GM12878 (cell line): ENCODE data around the gene PGGT1B. TPM values are rescaled to one million over a fixed set of nuclear protein-coding genes. Genes with fewer than 3 reads are reported as not detected.
A peak's percentile ranks its signal among the peaks of the same experiment; 100 is the strongest.

Experiments
- ATAC-seq: fragments of 200-7000 bp; cut with Tn5 transposase; 3 replicates; pipeline ENCODE4 v1.9.1; 2020; ENCODE audit warnings: mild to moderate bottlenecking, moderate library complexity
- BruUV-seq: library from RNA; stranded (reverse); fragments of 400-500 nt; replicated peaks from 2 replicates; lab custom pipeline; 2021; lab: Mats Ljungman, UMichigan
- CTCF ChIA-PET: fragments of 300-600 bp; sonication (Branson Sonifier 250); formaldehyde crosslinking; extraction: SDS; loops from one replicate; lab custom pipeline; 2021; ENCODE audit warnings: inconsistent platforms; lab: Yijun Ruan, JAX
- POLR2A ChIA-PET: fragments of 350-600 bp; formaldehyde crosslinking; extraction: SDS; loops from one replicate; lab custom pipeline; 2021; ENCODE audit warnings: inconsistent platforms; lab: Charles Lee
- RAD21 ChIA-PET: fragments of 300-600 bp; sonication (Branson Sonifier 250); formaldehyde crosslinking; loops from one replicate; lab custom pipeline; 2023; ENCODE audit warnings: antibody characterized with exemption; ENCODE audit not compliant: unreplicated experiment; lab: Charles Lee
- SMC1A ChIA-PET: fragments of 300-600 bp; sonication (Branson Sonifier 250); formaldehyde crosslinking; loops from one replicate; lab custom pipeline; 2023; ENCODE audit not compliant: unreplicated experiment, uncharacterized antibody; lab: Charles Lee
- DNase-seq: peaks from one replicate; pipeline ENCODE4 v3.0.0-alpha.2; 2011; ENCODE audit warnings: low read depth, low spot score
- FAIRE-seq: peaks from 3 replicates; lab custom pipeline; 2011; peaks lifted over from hg19 to GRCh38; lab: Jason Lieb, UNC
- H2AFZ ChIP-seq: 2 replicates; pipeline ENCODE4 v1.6.0; 2011; ENCODE audit warnings: low read depth, low read length, control low read depth; ENCODE audit not compliant: control insufficient read depth
- H3K27ac ChIP-seq: 2 replicates; pipeline ENCODE4 v1.5.1; 2011; ENCODE audit warnings: control low read depth; ENCODE audit not compliant: control insufficient read depth, insufficient read depth
- H3K27me3 ChIP-seq, 2 experiments: replicated peaks in 1 of 2; 2 replicates each; pipeline versions ENCODE4 v1.6.0 to v1.6.1; 2011; ENCODE audit warnings: low read length in 1 of 2; ENCODE audit not compliant: control insufficient read depth in 2 of 2, insufficient read depth in 2 of 2
- H3K36me3 ChIP-seq, 2 experiments: 2 replicates each; pipeline ENCODE4 v1.5.1; 2011; ENCODE audit warnings: low read length in 1 of 2; ENCODE audit not compliant: control insufficient read depth in 2 of 2, insufficient read depth in 2 of 2
- H3K4me1 ChIP-seq: 2 replicates; pipeline ENCODE4 v1.6.1; 2011; ENCODE audit warnings: mild to moderate bottlenecking, low read length, moderate library complexity, mixed read lengths; ENCODE audit not compliant: control insufficient read depth, insufficient read depth
- H3K4me2 ChIP-seq: 2 replicates; pipeline ENCODE4 v1.6.0; 2011; ENCODE audit warnings: control low read depth; ENCODE audit not compliant: control insufficient read depth, insufficient read depth
- H3K4me3 ChIP-seq: fragments of 200-600 bp; sonication (generic); 2 replicates; pipeline ENCODE4 v1.5.1; 2016
- H3K79me2 ChIP-seq: 2 replicates; pipeline ENCODE4 v1.6.0; 2011; ENCODE audit warnings: low read length; ENCODE audit not compliant: control insufficient read depth, insufficient read depth
- H3K9ac ChIP-seq: 2 replicates; pipeline ENCODE4 v1.8.0; 2011; ENCODE audit warnings: low read length, control low read depth, mixed read lengths; ENCODE audit not compliant: control insufficient read depth, insufficient read depth
- H3K9me3 ChIP-seq: replicated peaks from 3 replicates; pipeline ENCODE4 v1.5.1; 2011; ENCODE audit warnings: mild to moderate bottlenecking, low read length; ENCODE audit not compliant: control insufficient read depth, insufficient read depth
- H4K20me1 ChIP-seq: 2 replicates; pipeline ENCODE4 v1.6.0; 2011; ENCODE audit not compliant: control insufficient read depth, insufficient read depth
- ATF2 ChIP-seq: IDR thresholded peaks from 2 replicates; pipeline ENCODE4 v1.6.1; 2012; ENCODE audit warnings: low read length, inconsistent platforms
- BRCA1 ChIP-seq: IDR thresholded peaks from 2 replicates; pipeline ENCODE4 v1.6.1; 2011; ENCODE audit warnings: low read depth, low read length, improper control_type of control experiment
- ESRRA ChIP-seq: IDR thresholded peaks from 2 replicates; pipeline ENCODE4 v1.6.1; 2012; ENCODE audit warnings: mild to moderate bottlenecking, low read length, improper control_type of control experiment
- HDAC2 ChIP-seq: fragments of 200-600 bp; sonication (generic); IDR thresholded peaks from 2 replicates; pipeline ENCODE4 v1.6.1; 2017
- IKZF2 ChIP-seq, 2 experiments: fragments of 450-650 bp; IDR thresholded peaks; 2 replicates each; pipeline ENCODE4 v1.6.1; 2017; ENCODE audit warnings: mild to moderate bottlenecking in 2 of 2, moderate library complexity in 2 of 2
- LARP7 ChIP-seq: fragments of 450-650 bp; IDR thresholded peaks from 2 replicates; pipeline ENCODE4 v1.6.1; 2017; ENCODE audit warnings: mild to moderate bottlenecking
- NBN ChIP-seq: fragments of 450-650 bp; IDR thresholded peaks from 2 replicates; pipeline ENCODE4 v1.6.1; 2016
- NFYA ChIP-seq: IDR thresholded peaks from 2 replicates; pipeline ENCODE4 v1.6.1; 2011; ENCODE audit warnings: low read depth, mild to moderate bottlenecking, low read length, improper control_type of control experiment, borderline replicate concordance
- NFYB ChIP-seq: IDR thresholded peaks from 2 replicates; pipeline ENCODE4 v1.6.1; 2011; ENCODE audit warnings: low read depth, mild to moderate bottlenecking, low read length, improper control_type of control experiment, moderate library complexity; ENCODE audit not compliant: insufficient read depth
- NR2C1 ChIP-seq: fragments of 450-650 bp; IDR thresholded peaks from 2 replicates; pipeline ENCODE4 v1.6.1; 2017; ENCODE audit warnings: antibody characterized with exemption, mild to moderate bottlenecking, moderate library complexity
- NR2F1 ChIP-seq: fragments of 450-650 bp; conservative IDR thresholded peaks from 2 replicates; pipeline ENCODE4 v1.6.1; 2017; ENCODE audit warnings: mild to moderate bottlenecking
- RB1 ChIP-seq: fragments of 450-650 bp; formaldehyde crosslinking; IDR thresholded peaks from 2 replicates; pipeline ENCODE4 v1.6.1; 2017; ENCODE audit warnings: mild to moderate bottlenecking, borderline replicate concordance
- RELA ChIP-seq: fragments of 450-650 bp; IDR thresholded peaks from 2 replicates; pipeline ENCODE4 v1.8.0; 2014; ENCODE audit warnings: borderline replicate concordance; ENCODE audit not compliant: partially characterized antibody
- RUNX3 ChIP-seq: IDR thresholded peaks from 2 replicates; pipeline ENCODE4 v1.6.1; 2012; ENCODE audit warnings: low read length, inconsistent platforms
- SPI1 ChIP-seq: IDR thresholded peaks from 2 replicates; pipeline ENCODE4 v1.6.1; 2011; ENCODE audit warnings: low read depth, mild to moderate bottlenecking, low read length, moderate library complexity, borderline replicate concordance; ENCODE audit not compliant: insufficient read depth
- TAF1 ChIP-seq: IDR thresholded peaks from 2 replicates; pipeline ENCODE4 v1.6.1; 2011; ENCODE audit warnings: mild to moderate bottlenecking, low read depth, low read length, borderline replicate concordance
- WGBS: methylation state at CpG from one replicate; pipeline ENCODE4 v1.1.6; 2016; ENCODE audit warnings: low lambda C conversion rate; ENCODE audit not compliant: insufficient replicate concordance, insufficient coverage; ENCODE audit errors: missing lambda C conversion rate; 5-methylcytosine and 5-hydroxymethylcytosine counted together
- in situ Hi-C: fragments of 300-500 bp; cut with MboI; formaldehyde crosslinking; loops from 9 replicates; pipeline ENCODE4 v1.14.3; 2018; ENCODE audit warnings: mixed read lengths
- intact Hi-C: fragments of 100-400 bp; cut with micrococcal nuclease; formaldehyde crosslinking; loops from one replicate; pipeline ENCODE4 v1.14.2; 2022; ENCODE audit not compliant: unreplicated experiment
- polyA plus RNA-seq, 11 experiments: library from polyadenylated mRNA; depleted of rRNA in 4 of 11; unstranded in 6 of 11; stranded (reverse) in 5 of 11; fragments of >200 nt; fragmentation: Nextera tagmentation in 4 of 11; fragmentation: Illumina TruSeq in 1 of 11; extraction: Ambion mirVana in 4 of 11; extraction: Trizol in 1 of 11; gene quantifications; 1 replicate in 1 of 11; 2 replicates in 10 of 11; pipeline versions ENCODE4 v1.2.1 to v1.2.3, GENCODE V29; 2011 to 2016; ENCODE audit warnings: inconsistent platforms in 2 of 11, missing spikeins in 2 of 11, low read depth in 1 of 11
- total RNA-seq, 4 experiments: library from RNA; depleted of rRNA in 3 of 4; stranded (reverse); fragments of >200 nt in 3 of 4; fragmentation: Illumina TruSeq in 1 of 4; extraction: Trizol in 1 of 4; gene quantifications; 2 replicates each; pipeline versions ENCODE4 v1.2.1 to v1.2.3, GENCODE V29; 2013 to 2021
- TF ChIP-seq, protein P1 (sequence below): fragments of 450-650 bp; IDR thresholded peaks from 2 replicates; pipeline ENCODE4 v1.6.1; 2016; ENCODE audit warnings: mild to moderate bottlenecking

The PGGT1B gene
- total and polyA plus RNA-seq, 10 of the 15 experiments (the other 5 are each of a cell fraction or from before 2014, with no cell fraction given): 5.0 to 38.4 (median 13.9) TPM

DNA sequence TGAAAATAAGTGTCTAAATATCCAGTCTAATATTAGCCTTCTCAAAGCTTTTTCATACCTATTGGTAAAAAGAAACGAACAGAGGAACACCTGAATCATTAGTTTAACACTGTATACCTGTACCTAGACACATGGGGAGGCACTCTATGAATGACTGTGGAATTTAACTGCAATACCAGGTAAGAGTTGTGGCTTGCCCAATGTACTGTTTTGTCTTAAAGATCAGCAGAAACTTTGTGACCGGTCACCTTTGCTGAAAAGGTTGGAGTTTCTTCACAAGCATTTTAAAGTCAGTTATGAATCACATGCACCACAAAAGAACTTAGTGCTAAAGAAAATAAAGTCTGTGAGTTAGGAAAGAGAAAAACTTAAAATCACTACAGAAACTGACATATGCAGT is 2.4 kb downstream of the PGGT1B start:
- H3K4me1 ChIP-seq: no peaks in the 10 kb centered on the region; the same call in 1 of the 2 replicates
- no peak for TF ChIP-seq HDAC2
- TF ChIP-seq SPI1: no peak
- peak overlapping the region; percentile 84; the same call in 1 of the 2 replicates for H3K4me3 ChIP-seq

GRCh38 chr5:115257981-115258380 is 4.7 kb downstream of the PGGT1B start:
- Histone ChIP-seq H3K9ac (no peak overlapping the region), H4K20me1 (no peaks in the 10 kb centered on the region), H3K4me1 (no peaks in the 10 kb centered on the region; the same call in 1 of the 2 replicates), H3K36me3 (no peaks in the 10 kb centered on the region; a peak in 1 of 4 replicates), H3K79me2 (peaks cover 52% of the 10 kb centered on the region), H3K27me3 (no peaks in the 10 kb centered on the region), H3K27ac (no peak overlapping the region), H3K9me3 (peaks cover under 1% of the 10 kb centered on the region; the same call in 2 of the 3 replicates), H3K4me3 (no peak overlapping the region), H2AFZ (no peak overlapping the region), H3K4me2 (no peak overlapping the region)
- intact Hi-C loops: no loop called here
- ATAC-seq (no peak), FAIRE-seq (no peak), DNase-seq (no peak)
- in situ Hi-C loops: no loop called here
- POLR2A ChIA-PET: no interaction called here
- SMC1A ChIA-PET: interaction anchor here (0.9 to 1.2 kb wide), 2 partner anchors 11 to 12 kb away, joined by 3 read pairs; no protein-coding TSS in a partner anchor
- CTCF ChIA-PET: interaction anchor here (1.0 to 2.0 kb wide), 3 partner anchors 11 to 13 kb away, joined by 3 to 6 read pairs (median 4); no protein-coding TSS in a partner anchor
- RAD21 ChIA-PET: no interaction called here
- no TSS peak for BruUV-seq
- TF ChIP-seq RELA (no peak), NR2F1 (no peak), RUNX3 (no peak), TAF1 (no peak), SPI1 (no peak), NFYB (no peak), RB1 (no peak), BRCA1 (no peak), NFYA (no peak), ATF2 (no peak), LARP7 (no peak), NBN (no peak), ESRRA (no peak), NR2C1 (no peak), IKZF2 (IDR thresholded peaks at IDR 0.05) (no peak)
- TF ChIP-seq, protein P1, sequence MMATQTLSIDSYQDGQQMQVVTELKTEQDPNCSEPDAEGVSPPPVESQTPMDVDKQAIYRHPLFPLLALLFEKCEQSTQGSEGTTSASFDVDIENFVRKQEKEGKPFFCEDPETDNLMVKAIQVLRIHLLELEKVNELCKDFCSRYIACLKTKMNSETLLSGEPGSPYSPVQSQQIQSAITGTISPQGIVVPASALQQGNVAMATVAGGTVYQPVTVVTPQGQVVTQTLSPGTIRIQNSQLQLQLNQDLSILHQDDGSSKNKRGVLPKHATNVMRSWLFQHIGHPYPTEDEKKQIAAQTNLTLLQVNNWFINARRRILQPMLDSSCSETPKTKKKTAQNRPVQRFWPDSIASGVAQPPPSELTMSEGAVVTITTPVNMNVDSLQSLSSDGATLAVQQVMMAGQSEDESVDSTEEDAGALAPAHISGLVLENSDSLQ: no peak

More for the DNA sequence above, 2.4 kb downstream of the PGGT1B start:
- BruUV-seq: no TSS peak
- Histone ChIP-seq H3K36me3 (no peaks in the 10 kb centered on the region; a peak in 1 of 4 replicates), H3K9ac (no peak overlapping the region), H2AFZ (no peak overlapping the region), H3K4me2 (peak overlapping the region; percentile 62), H3K27ac (no peak overlapping the region), H3K27me3 (no peaks in the 10 kb centered on the region), H3K9me3 (no peaks in the 10 kb centered on the region; the same call in 1 of the 3 replicates), H3K79me2 (peaks cover 45% of the 10 kb centered on the region), H4K20me1 (no peaks in the 10 kb centered on the region)
- ChIA-PET POLR2A (interaction anchor here (0.7 kb wide), 1 partner anchor 45 kb away, joined by 3 read pairs; no protein-coding TSS in a partner anchor), CTCF (interaction anchor here (1.5 to 2.6 kb wide), 2 partner anchors 13 to 49 kb away, joined by 5 to 12 read pairs; no protein-coding TSS in a partner anchor), RAD21 (interaction anchor here (0.5 kb wide), 1 partner anchor 102 kb away, joined by 3 read pairs; no protein-coding TSS in a partner anchor), SMC1A (interaction anchor here (0.7 to 1.1 kb wide), 2 partner anchors 9 to 13 kb away, joined by 3 read pairs; no protein-coding TSS in a partner anchor)
- no peak for FAIRE-seq
- in situ Hi-C loops: no loop called here
- no peak for DNase-seq
- intact Hi-C loops: no loop called here
- no peak for ATAC-seq
- 97% methylated on average over 2 of the region's 2 CpGs for WGBS
